ENCODE measurements around the gene LTA4H.

GRCh38 chr12:96036765-96037455, 1.5 kb upstream of the LTA4H start:
- TF ChIP-seq, protein P1, sequence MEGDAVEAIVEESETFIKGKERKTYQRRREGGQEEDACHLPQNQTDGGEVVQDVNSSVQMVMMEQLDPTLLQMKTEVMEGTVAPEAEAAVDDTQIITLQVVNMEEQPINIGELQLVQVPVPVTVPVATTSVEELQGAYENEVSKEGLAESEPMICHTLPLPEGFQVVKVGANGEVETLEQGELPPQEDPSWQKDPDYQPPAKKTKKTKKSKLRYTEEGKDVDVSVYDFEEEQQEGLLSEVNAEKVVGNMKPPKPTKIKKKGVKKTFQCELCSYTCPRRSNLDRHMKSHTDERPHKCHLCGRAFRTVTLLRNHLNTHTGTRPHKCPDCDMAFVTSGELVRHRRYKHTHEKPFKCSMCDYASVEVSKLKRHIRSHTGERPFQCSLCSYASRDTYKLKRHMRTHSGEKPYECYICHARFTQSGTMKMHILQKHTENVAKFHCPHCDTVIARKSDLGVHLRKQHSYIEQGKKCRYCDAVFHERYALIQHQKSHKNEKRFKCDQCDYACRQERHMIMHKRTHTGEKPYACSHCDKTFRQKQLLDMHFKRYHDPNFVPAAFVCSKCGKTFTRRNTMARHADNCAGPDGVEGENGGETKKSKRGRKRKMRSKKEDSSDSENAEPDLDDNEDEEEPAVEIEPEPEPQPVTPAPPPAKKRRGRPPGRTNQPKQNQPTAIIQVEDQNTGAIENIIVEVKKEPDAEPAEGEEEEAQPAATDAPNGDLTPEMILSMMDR (IDR thresholded peaks at IDR 0.05) = no peak
- no peak for TF ChIP-seq POLR2A (IDR thresholded peaks at IDR 0.05)
